Mammary epithelial cell (primary cell): Measurements from ENCODE around the gene RFTN1.

Experiments
- EZH2 ChIP-seq: IDR thresholded peaks from 2 replicates; pipeline ENCODE4 v1.6.1; 2012; ENCODE audit warnings: low read length, inconsistent platforms, borderline replicate concordance
- TF ChIP-seq, protein P1 (sequence below), 2 donors: IDR thresholded peaks in 1 of 2; conservative IDR thresholded peaks in 1 of 2; 2 replicates each; pipeline ENCODE4 v1.5.1; 2011 to 2012; ENCODE audit warnings: inconsistent platforms in 2 of 2, low read length in 2 of 2, mild to moderate bottlenecking in 2 of 2, control low read depth in 1 of 2, low read depth in 1 of 2; ENCODE audit not compliant: insufficient read depth in 1 of 2; ENCODE audit errors: extremely low read depth in 1 of 2

DNA sequence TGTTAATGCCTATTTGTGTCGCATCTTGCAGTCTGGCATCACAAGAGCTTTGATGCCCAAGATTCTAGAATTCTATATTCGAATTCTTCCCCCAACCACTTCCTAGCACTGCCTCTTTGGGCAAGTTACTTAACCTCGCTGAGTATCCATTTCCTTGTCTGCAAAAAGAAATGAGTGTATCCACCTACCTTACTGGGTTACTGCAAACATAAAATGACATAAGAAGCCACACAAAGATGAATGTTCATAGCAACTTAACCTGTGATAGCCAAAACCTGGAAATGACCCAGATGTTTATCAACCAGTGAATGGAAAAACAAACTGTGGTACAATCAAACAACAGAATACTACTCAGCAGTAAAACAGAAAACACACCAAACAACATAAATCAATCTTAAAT lies 24.9 kb downstream of the RFTN1 start:
- TF ChIP-seq, protein P1, sequence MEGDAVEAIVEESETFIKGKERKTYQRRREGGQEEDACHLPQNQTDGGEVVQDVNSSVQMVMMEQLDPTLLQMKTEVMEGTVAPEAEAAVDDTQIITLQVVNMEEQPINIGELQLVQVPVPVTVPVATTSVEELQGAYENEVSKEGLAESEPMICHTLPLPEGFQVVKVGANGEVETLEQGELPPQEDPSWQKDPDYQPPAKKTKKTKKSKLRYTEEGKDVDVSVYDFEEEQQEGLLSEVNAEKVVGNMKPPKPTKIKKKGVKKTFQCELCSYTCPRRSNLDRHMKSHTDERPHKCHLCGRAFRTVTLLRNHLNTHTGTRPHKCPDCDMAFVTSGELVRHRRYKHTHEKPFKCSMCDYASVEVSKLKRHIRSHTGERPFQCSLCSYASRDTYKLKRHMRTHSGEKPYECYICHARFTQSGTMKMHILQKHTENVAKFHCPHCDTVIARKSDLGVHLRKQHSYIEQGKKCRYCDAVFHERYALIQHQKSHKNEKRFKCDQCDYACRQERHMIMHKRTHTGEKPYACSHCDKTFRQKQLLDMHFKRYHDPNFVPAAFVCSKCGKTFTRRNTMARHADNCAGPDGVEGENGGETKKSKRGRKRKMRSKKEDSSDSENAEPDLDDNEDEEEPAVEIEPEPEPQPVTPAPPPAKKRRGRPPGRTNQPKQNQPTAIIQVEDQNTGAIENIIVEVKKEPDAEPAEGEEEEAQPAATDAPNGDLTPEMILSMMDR (conservative IDR thresholded peaks at IDR 0.05 in 1 of 2, IDR thresholded peaks at IDR 0.05 in 1 of 2; ENCODE audit: extremely low read depth in 1 of 2, insufficient read depth in 1 of 2, low read depth in 1 of 2, low read length in 2 of 2): no peak
- TF ChIP-seq EZH2: no peak
